ENCODE data around the gene ADCY2.

The ADCY2 gene

DNA sequence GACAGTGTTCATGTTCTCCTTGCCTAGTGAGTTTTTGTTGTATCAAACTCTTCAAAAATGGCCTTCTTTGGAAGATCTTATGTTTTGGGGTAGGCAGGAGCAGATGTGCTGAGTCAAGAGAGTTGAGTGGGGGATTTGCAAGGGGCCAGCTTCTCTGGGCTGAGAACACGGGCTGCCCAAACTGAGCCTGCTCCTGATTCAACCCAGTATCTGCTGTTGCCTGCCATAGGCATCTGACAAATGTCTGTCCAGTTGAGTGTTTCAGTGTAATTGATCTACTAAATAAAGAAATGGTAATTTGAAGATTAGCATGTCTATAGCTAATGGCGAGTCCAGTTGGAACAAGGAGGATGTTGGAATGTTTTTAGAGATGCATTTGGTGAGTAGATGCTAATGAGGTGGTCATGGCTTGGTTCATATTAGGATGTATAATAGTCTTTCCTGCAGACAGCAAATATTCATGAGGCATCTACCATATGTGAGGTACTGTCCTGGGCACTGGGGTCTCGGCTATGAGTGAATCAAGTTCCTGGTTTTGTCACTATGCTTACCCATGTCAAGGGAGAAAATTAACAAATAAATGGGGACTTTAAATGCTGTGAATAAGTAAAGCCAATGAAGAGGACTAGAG lies 119.5 kb downstream of the ADCY2 start:
- no peak for DNase-seq (ENCODE audit: low spot score)

GRCh38 chr5:7516253-7516652 lies 120.3 kb downstream of the ADCY2 start:
- DNase-seq (ENCODE audit: low spot score): no peak

- DNase-seq (ENCODE audit: low spot score): no peak
These were observed 121.1 kb downstream of the ADCY2 start for GRCh38 chr5:7517006-7517405.

GRCh38 chr5:7518947-7519560 lies 123.1 kb downstream of the ADCY2 start:
- no peak for DNase-seq (ENCODE audit: low spot score)

- no peak for DNase-seq (ENCODE audit: low spot score)
These were observed 123.6 kb downstream of the ADCY2 start for GRCh38 chr5:7519564-7519963.

DNA sequence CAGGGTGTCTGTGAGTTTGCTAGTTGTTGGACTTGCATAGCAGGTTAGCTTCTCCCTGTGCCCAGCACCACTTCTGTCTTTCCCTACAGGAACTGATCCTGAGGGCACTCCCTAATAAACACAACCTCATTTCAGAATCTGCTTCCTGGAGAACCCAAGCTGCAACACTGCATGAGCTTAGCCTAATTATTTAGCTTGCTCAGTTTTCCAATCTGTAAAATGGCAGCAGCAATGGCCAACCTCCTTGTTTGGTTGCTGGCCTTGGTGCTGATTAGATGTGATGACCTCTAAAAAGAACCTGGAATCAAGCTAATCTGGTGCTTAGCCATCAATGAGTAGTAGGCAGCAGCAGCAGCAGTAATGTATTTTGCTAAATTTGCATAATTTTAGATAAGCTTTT lies 133.9 kb downstream of the ADCY2 start:
- DNase-seq (ENCODE audit: low spot score): no peak

DNA sequence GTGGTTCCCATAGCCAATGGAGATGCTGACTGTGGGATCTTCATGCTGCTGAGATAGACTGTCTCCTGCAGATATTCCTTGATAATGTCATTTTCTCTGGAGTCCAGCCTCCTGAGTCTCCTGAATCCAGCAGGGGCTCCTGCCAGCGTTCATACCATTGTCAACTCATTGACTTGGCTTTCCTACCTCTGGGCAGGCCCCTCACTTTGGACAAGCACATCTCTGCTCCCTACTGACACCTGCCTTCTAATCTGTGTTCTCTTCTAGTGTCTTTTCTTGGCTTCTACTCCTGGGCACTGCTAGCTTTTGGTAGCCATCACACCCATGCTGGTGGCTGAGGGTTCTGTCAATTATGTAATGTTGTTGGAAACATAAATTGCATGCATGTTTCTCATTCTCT lies 138.0 kb downstream of the ADCY2 start:
- no peak for DNase-seq (ENCODE audit: low spot score)

- DNase-seq (ENCODE audit: low spot score): no peak
These were observed 138.6 kb downstream of the ADCY2 start for GRCh38 chr5:7534505-7534904.

DNA sequence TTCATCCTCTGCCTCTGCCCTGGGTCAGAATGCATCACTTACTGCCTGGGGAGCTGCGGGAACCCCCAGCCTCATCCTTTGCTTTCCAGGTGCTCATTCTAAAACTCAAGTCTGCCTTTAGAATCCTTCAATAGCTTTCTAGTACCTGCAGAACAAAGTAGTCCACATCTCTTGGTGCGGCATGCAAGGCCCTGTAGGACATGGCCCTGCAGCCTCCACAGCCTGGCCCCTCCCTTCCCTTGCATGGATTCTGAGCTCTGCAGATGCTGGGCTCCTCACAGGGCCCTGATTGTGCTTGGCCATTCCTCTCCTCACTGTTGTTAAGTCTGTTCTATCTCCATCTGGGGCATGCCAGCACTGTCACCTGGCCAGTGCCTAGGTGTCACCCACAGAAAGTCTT lies 141.6 kb downstream of the ADCY2 start:
- no peak for DNase-seq (ENCODE audit: low spot score)

DNA sequence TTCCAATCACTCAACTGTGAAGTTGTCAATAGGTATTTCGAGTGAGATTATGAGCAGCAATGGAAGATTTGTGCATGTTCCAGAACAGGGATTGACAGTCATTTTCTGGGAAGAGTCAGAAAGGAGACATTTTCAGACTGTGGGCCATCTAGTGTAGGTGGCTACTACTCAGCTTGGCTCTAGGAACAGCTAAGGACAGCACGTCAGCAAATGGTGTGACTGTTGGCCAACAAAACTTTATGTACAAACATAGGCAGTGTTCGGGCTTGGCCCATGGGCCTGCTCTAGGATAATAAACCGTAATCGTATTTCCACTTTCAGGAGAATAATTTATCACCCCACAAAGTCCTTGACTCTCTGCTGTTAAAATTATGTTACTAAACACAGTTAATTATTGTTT lies 143.6 kb downstream of the ADCY2 start:
- no peak for DNase-seq (ENCODE audit: low spot score)

GRCh38 chr5:7540736-7541485 lies 145.0 kb downstream of the ADCY2 start:
- no peak for DNase-seq (ENCODE audit: low spot score)

DNA sequence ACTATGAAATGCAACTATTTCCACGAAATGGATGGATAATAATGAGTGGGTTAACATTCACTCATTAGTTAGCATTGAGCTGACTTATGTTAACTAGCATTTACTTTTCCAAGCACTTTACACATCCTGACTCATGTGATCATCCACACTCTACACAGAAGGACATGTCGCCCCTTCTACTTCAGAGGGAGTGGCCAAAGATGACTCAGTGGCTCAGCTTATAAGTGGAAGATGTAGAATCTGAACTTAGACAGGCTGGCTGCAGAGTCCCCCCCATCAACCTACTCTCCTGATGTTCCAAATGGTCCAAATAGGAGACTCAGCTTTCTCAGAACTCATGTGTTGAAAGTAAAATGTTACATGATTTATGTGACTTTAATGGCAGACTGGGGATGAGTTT lies 146.0 kb downstream of the ADCY2 start:
- no peak for DNase-seq (ENCODE audit: low spot score)

DNA sequence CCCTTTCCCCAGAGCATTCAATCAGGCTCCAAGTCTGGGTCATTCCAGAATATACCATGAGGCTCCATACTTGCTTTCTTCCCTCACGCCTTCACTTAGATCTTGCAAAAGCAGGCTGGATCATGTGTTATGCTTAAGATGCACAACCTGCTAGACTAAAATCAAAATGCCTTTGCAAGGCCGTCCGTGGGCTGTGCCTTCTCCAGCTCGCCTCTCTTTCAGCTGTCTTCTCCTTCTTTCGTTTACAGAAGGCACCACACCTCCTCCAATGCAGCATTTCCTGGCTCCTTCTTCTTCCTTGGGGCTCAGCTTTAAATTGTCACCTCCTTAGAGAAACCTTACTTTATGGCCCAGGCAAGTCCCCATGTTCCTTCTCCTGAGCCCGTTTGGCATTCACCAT lies 150.6 kb downstream of the ADCY2 start:
- no peak for DNase-seq (ENCODE audit: low spot score)

GRCh38 chr5:7548596-7548995 lies 152.7 kb downstream of the ADCY2 start:
- no peak for DNase-seq (ENCODE audit: low spot score)

GRCh38 chr5:7565559-7565958 lies 169.6 kb downstream of the ADCY2 start:
- DNase-seq (ENCODE audit: low spot score): no peak

GRCh38 chr5:7576023-7576715 lies 180.2 kb downstream of the ADCY2 start:
- DNase-seq (ENCODE audit: low spot score): no peak

GRCh38 chr5:7577381-7577780 lies 181.4 kb downstream of the ADCY2 start:
- DNase-seq (ENCODE audit: low spot score): no peak

- DNase-seq (ENCODE audit: low spot score): no peak
These were observed 182.1 kb downstream of the ADCY2 start for GRCh38 chr5:7578071-7578470.

- DNase-seq (ENCODE audit: low spot score): no peak
These were observed 188.8 kb downstream of the ADCY2 start for GRCh38 chr5:7584749-7585148.

GRCh38 chr5:7585807-7586206 lies 189.9 kb downstream of the ADCY2 start:
- no peak for DNase-seq (ENCODE audit: low spot score)

DNA sequence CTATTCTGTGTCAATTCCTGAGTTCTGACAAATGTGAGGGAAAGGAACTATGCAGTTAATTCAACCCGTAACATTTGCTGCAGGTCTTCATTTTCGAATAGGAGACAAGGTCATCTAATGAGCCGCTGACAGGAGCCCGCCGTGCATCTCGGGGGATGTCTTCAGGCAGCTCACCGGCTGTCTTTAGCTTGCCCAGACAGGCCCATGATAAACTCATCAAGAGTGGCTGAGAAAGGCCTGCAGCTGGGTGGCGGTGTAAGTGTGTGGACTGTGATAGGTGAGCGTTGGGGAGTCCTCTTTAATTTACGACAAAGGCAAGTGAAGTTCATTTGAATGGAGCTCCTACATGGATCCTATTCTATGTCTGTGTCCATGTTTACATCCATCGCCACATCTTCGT lies 190.5 kb downstream of the ADCY2 start:
- no peak for DNase-seq (ENCODE audit: low spot score)

DNA sequence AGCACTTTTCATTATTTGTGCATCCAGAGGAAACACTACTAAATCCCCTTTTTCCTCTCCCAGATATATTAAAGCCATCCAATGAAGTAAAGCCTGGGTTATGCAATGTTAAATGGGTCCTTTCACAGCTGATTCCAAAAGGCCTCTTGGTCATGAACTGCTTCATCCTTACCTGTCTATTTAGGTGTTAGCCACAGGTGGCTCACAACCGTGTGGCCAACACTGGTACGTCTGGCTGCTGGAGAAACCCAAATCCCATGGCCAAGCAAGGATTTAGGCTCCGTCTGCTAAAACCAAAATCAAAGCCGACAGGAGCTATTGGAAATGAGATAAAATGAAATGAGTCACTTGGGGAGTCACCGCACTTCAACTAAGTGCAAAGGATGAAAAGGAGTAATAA lies 193.9 kb downstream of the ADCY2 start:
- DNase-seq (ENCODE audit: low spot score): no peak

DNA sequence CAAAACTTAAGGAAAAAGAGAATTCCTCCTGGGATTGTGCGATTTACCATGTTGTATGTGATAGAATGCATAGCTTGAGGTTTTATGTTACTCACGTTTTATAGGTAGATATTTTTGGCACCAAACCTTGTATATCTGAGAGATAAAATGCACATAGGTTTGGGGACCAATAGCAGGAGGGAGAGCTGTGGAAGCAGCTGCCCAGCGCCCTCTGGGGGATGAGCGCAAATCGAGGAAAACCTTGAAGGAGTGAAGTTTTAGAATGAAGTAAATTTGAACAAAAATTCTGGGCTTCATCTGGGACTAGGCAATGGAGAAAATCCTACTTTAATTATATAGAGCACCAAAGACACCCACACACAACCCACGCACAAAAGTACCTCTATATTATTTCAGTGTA lies 197.0 kb downstream of the ADCY2 start:
- no peak for DNase-seq (ENCODE audit: low spot score)
